ENCODE data around the gene LMNB1.
"Not testable (repeated sequence)": the region's sequence is repeated elsewhere in the genome, so short reads cannot be mapped to it uniquely, and the experiment has no call there.

The LMNB1 gene

DNA sequence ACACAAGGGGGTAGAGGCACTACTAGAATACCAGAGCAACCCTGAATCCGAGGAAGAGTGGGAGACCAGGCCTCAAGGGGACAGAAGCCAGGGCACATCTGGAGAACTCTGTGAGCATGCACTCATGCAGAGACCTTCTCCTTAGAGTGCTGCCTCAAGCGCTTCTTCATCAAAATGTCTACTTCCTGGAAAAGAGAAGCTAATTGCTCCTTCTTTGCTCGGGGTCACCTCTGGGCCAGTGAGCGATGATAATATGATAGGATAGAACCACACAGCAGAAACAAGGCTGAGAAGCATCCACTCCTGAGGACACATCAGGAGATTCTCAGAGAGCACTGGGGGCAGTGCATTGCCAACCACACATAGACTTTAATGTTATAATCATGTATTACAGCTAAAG is 23.7 kb upstream of the LMNB1 start:
- H3K27ac ChIP-seq (ENCODE audit: low read depth, low read length): no peak overlapping the region
- no peaks in the 10 kb centered on the region for H3K79me2 ChIP-seq (ENCODE audit: control insufficient read depth, insufficient read depth, low read length, unreplicated experiment)
- H2AFZ ChIP-seq (ENCODE audit: low read length, unreplicated experiment): no peak overlapping the region
- H3K27me3 ChIP-seq (ENCODE audit: insufficient read depth, low read length): no peaks in the 10 kb centered on the region
- H3K36me3 ChIP-seq (ENCODE audit: insufficient read depth, low read length): no peaks in the 10 kb centered on the region
- H3K4me3 ChIP-seq (ENCODE audit: low read depth, low read length): no peak overlapping the region
- H3K4me1 ChIP-seq (ENCODE audit: control insufficient read depth, insufficient read depth, low read length, unreplicated experiment): peaks cover 3% of the 10 kb centered on the region

DNA sequence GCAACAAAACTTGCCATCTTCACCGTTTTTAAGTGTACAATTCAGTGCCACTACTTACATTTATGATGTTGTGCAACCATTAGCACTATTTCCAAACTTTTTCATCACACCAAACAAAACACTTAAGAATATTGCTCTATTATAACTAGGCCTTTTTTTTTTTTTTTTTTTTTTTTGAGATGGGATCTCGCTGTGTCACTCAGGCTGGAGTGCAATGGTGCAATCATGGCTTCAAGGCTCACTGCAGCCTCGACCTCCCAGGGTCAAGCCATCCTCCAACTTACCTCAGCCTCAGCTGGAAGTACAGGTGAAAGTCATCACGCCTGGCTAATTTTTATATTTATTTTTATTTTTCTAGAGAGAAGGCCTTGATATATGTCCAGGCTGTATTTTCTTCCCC is 22.3 kb upstream of the LMNB1 start:
- H3K27ac ChIP-seq (ENCODE audit: low read depth, low read length): no peak overlapping the region
- no peak overlapping the region for H3K4me3 ChIP-seq (ENCODE audit: low read depth, low read length)
- H3K79me2 ChIP-seq (ENCODE audit: control insufficient read depth, insufficient read depth, low read length, unreplicated experiment): no peaks in the 10 kb centered on the region
- H3K27me3 ChIP-seq (ENCODE audit: insufficient read depth, low read length): no peaks in the 10 kb centered on the region
- H3K4me1 ChIP-seq (ENCODE audit: control insufficient read depth, insufficient read depth, low read length, unreplicated experiment): no peaks in the 10 kb centered on the region
- no peaks in the 10 kb centered on the region for H3K36me3 ChIP-seq (ENCODE audit: insufficient read depth, low read length)
- no peak overlapping the region for H2AFZ ChIP-seq (ENCODE audit: low read length, unreplicated experiment)

DNA sequence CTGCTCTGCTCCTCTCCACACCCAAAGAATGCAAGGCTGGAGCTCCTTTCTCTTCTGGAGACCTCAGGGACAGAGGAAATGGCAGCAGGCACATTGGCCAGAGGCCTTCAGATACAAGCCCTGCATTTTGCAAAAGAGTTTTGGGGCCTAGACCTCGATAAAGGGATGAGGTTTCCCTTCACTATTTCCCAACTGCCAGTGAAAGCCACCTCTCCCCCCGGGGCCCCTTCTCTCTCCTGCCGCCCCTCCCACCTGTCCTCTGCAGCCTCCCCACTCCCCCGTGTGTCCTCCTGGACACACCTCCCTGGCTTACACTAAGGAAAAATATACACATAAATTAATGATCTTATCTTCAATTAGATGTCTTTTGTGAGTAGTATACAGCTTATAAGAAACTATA is 21.3 kb upstream of the LMNB1 start:
- H3K4me3 ChIP-seq (ENCODE audit: low read depth, low read length): no peak overlapping the region
- H3K36me3 ChIP-seq (ENCODE audit: insufficient read depth, low read length): no peaks in the 10 kb centered on the region
- no peaks in the 10 kb centered on the region for H3K4me1 ChIP-seq (ENCODE audit: control insufficient read depth, insufficient read depth, low read length, unreplicated experiment)
- H3K27ac ChIP-seq (ENCODE audit: low read depth, low read length): no peak overlapping the region
- H3K79me2 ChIP-seq (ENCODE audit: control insufficient read depth, insufficient read depth, low read length, unreplicated experiment): no peaks in the 10 kb centered on the region
- H3K27me3 ChIP-seq (ENCODE audit: insufficient read depth, low read length): no peaks in the 10 kb centered on the region
- H2AFZ ChIP-seq (ENCODE audit: low read length, unreplicated experiment): no peak overlapping the region

DNA sequence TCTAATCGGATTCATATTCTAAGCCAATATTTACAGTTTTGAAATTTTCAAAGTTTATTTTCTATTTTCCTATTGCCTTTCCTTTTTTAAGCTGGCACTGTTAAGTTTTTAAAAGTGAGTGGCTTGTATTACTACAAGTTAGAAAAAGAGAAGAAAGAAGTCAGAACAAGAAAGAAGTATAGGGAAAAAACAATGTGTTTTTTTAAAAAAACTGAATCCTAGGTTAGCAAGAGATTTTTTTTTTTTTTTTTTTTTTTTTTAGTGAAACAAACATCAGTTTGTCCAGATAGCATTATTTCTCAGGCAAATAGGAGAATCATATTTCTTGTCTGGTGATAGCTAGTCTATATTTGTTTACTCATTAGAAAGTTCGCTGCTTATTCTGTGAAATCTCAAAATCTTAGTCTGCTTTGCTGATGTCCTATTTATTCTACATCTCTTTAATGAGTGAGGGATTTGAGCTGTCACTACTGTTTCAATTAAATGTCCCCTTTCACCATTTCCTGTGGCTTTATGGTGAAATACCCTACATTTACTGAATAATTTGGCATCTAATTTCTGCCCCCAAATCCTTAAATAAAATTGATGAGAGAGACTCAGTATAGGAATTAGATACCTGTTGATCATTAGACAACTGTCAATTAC is 19.1 kb upstream of the LMNB1 start:
- H2AFZ ChIP-seq (ENCODE audit: low read length, unreplicated experiment): no peak overlapping the region
- no peaks in the 10 kb centered on the region for H3K36me3 ChIP-seq (ENCODE audit: insufficient read depth, low read length)
- H3K4me3 ChIP-seq (ENCODE audit: low read depth, low read length): no peak overlapping the region
- no peaks in the 10 kb centered on the region for H3K27me3 ChIP-seq (ENCODE audit: insufficient read depth, low read length)
- no peaks in the 10 kb centered on the region for H3K79me2 ChIP-seq (ENCODE audit: control insufficient read depth, insufficient read depth, low read length, unreplicated experiment)
- H3K4me1 ChIP-seq (ENCODE audit: control insufficient read depth, insufficient read depth, low read length, unreplicated experiment): no peaks in the 10 kb centered on the region
- H3K27ac ChIP-seq (ENCODE audit: low read depth, low read length): no peak overlapping the region

DNA sequence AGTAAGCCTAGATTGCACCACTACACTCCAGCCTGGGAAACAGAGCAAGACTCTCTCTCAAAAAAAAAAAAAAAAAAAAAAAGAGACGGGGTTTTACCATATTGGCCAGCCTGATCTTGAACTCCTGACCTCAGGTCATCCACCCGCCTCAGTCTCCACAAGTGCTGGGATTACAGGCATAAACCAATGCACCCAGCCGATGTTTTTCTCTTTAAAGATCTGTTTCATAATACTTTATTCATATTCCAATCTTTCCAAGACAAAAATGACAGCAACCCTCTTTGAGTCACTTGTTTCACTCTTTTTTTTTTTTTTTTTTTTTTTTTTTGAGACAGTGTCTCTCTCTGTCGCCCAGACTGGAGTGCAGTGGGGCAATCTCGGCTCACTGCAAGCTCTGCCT is 13.6 kb upstream of the LMNB1 start:
- Histone ChIP-seq H3K79me2 (ENCODE audit: control insufficient read depth, insufficient read depth, low read length, unreplicated experiment) (no peaks in the 10 kb centered on the region), H3K4me3 (ENCODE audit: low read depth, low read length) (no peak overlapping the region), H3K27ac (ENCODE audit: low read depth, low read length) (no peak overlapping the region), H3K27me3 (ENCODE audit: insufficient read depth, low read length) (no peaks in the 10 kb centered on the region), H2AFZ (ENCODE audit: low read length, unreplicated experiment) (no peak overlapping the region), H3K4me1 (ENCODE audit: control insufficient read depth, insufficient read depth, low read length, unreplicated experiment) (no peaks in the 10 kb centered on the region), H3K36me3 (ENCODE audit: insufficient read depth, low read length) (no peaks in the 10 kb centered on the region)

DNA sequence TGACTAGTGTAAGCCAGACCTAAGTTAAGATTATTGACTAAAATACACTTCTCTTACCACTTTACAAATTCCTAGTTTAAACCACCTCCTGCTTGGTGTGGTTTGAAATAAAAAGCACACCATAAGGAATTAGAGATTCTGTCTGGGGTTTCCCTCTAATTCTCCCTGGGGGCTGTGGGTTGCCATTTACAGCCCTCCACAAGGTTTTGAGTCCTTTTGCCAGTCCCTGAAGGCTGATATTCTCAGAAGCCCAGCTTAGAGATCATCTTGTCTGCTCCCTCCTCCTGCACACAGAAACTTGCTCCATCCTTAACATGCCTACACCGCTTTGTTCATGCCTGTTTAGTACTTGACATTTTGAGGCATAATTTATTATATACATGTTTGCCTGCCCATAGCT is 7.2 kb upstream of the LMNB1 start:
- no peak overlapping the region for H3K27ac ChIP-seq (ENCODE audit: low read depth, low read length)
- no peaks in the 10 kb centered on the region for H3K36me3 ChIP-seq (ENCODE audit: insufficient read depth, low read length)
- H3K79me2 ChIP-seq (ENCODE audit: control insufficient read depth, insufficient read depth, low read length, unreplicated experiment): no peaks in the 10 kb centered on the region
- no peak overlapping the region for H3K4me3 ChIP-seq (ENCODE audit: low read depth, low read length)
- no peak overlapping the region for H2AFZ ChIP-seq (ENCODE audit: low read length, unreplicated experiment)
- no peaks in the 10 kb centered on the region for H3K4me1 ChIP-seq (ENCODE audit: control insufficient read depth, insufficient read depth, low read length, unreplicated experiment)
- no peaks in the 10 kb centered on the region for H3K27me3 ChIP-seq (ENCODE audit: insufficient read depth, low read length)

DNA sequence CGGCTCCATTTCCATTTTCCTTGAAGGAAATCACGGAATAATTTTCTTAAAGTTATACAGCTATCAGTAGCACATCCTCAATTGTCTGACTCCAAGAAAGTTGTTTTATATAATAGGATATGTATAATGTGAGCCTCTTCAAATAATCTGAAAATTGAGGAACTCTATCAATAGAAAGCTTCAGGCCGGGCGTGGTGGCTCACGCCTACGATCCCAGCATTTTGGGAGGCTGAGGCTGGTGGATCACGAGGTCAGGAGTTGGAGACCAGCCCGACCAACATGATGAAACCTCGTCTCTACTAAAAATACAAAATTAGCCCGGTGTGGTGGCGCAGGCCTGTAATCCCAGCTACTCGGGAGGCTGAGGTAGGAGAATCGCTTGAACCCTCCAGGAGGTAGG is 3.4 kb upstream of the LMNB1 start:
- H3K36me3 ChIP-seq (ENCODE audit: insufficient read depth, low read length); H3K27ac ChIP-seq (ENCODE audit: low read depth, low read length); H3K4me1 ChIP-seq (ENCODE audit: control insufficient read depth, insufficient read depth, low read length, unreplicated experiment); H3K4me3 ChIP-seq (ENCODE audit: low read depth, low read length); H3K27me3 ChIP-seq (ENCODE audit: insufficient read depth, low read length); H2AFZ ChIP-seq (ENCODE audit: low read length, unreplicated experiment): not testable (repeated sequence)
- H3K79me2 ChIP-seq (ENCODE audit: control insufficient read depth, insufficient read depth, low read length, unreplicated experiment): peaks cover 10% of the 10 kb centered on the region

DNA sequence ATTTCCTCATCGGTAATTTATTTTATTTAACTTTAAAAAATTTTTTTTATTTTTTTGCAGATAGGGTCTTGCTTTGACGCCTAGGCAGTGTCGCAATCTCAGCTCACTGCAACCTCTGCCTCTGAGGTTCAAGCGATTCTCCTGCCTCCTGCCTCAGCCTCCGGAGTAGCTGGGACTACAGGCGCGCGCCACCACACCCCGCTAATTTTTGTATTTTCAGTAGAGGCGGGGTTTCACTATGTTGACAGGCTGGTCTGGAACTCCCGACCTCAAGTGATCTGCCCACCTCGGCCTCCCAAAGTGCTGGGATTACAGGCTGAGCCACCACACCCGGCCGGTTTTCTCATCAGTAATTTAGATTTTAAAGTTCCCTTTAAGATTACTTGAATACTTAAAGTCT is 2.3 kb upstream of the LMNB1 start:
- not testable (repeated sequence) for H3K4me3 ChIP-seq (ENCODE audit: low read depth, low read length); H3K27me3 ChIP-seq (ENCODE audit: insufficient read depth, low read length); H2AFZ ChIP-seq (ENCODE audit: low read length, unreplicated experiment); H3K4me1 ChIP-seq (ENCODE audit: control insufficient read depth, insufficient read depth, low read length, unreplicated experiment); H3K36me3 ChIP-seq (ENCODE audit: insufficient read depth, low read length); H3K27ac ChIP-seq (ENCODE audit: low read depth, low read length)
- H3K79me2 ChIP-seq (ENCODE audit: control insufficient read depth, insufficient read depth, low read length, unreplicated experiment): peaks cover 21% of the 10 kb centered on the region

DNA sequence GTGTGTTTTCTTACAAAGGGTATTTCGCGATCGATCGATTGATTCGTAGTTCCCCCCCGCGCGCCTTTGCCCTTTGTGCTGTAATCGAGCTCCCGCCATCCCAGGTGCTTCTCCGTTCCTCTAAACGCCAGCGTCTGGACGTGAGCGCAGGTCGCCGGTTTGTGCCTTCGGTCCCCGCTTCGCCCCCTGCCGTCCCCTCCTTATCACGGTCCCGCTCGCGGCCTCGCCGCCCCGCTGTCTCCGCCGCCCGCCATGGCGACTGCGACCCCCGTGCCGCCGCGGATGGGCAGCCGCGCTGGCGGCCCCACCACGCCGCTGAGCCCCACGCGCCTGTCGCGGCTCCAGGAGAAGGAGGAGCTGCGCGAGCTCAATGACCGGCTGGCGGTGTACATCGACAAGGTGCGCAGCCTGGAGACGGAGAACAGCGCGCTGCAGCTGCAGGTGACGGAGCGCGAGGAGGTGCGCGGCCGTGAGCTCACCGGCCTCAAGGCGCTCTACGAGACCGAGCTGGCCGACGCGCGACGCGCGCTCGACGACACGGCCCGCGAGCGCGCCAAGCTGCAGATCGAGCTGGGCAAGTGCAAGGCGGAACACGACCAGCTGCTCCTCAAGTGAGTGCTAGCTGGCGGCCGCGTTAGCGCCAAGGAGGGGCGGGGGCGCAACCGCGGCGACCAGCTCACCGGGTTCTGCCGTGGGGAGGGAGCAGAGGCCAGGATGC is 480 bp downstream of the LMNB1 start:
- H3K4me3 ChIP-seq (ENCODE audit: low read depth, low read length): peak overlapping the region; percentile 91
- no peaks in the 10 kb centered on the region for H3K36me3 ChIP-seq (ENCODE audit: insufficient read depth, low read length)
- peaks cover 49% of the 10 kb centered on the region for H3K79me2 ChIP-seq (ENCODE audit: control insufficient read depth, insufficient read depth, low read length, unreplicated experiment)
- H3K27me3 ChIP-seq (ENCODE audit: insufficient read depth, low read length): no peaks in the 10 kb centered on the region
- peak overlapping the region; percentile 70 for H3K27ac ChIP-seq (ENCODE audit: low read depth, low read length)
- H3K4me1 ChIP-seq (ENCODE audit: control insufficient read depth, insufficient read depth, low read length, unreplicated experiment): peaks cover 15% of the 10 kb centered on the region
- peak overlapping the region; percentile 83 for H2AFZ ChIP-seq (ENCODE audit: low read length, unreplicated experiment)

DNA sequence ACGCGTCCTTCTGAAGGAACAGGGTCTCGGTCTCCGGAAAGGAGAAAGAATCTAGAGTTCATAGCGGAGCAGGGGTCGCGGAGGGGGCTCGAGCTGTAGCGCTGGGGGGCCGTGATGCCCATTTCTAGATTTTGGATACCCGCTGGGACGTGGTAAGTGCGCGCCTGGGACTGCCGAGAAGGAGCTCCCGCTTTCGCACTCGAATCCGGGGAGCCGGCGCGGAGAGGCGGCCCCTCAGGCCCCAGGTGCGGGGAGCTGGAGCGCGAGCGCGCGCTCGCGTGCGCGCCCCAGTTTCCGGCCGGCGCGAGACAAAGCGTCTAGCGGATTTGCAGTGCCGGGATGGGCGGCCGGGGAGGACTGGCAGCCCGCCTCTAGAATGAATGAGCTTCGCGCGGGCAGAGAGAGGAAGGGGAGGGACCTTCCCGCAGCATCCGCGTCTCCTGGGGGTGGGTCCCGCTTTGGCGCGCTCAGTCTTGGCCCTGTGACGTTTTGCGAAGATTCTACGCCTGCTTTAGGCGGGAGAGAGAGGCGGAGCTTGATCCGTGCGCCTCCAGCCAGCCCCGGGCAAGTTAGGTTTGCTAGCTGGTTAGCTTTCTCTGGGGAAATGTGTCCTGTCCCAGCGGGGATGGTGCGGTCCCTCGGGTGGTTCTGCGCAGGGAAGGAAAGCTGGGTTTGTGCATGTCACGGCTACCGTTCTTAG is 1.2 kb downstream of the LMNB1 start:
- Histone ChIP-seq H3K27me3 (ENCODE audit: insufficient read depth, low read length) (no peaks in the 10 kb centered on the region), H3K4me1 (ENCODE audit: control insufficient read depth, insufficient read depth, low read length, unreplicated experiment) (peaks cover 15% of the 10 kb centered on the region), H3K4me3 (ENCODE audit: low read depth, low read length) (peak overlapping the region; percentile 91), H3K79me2 (ENCODE audit: control insufficient read depth, insufficient read depth, low read length, unreplicated experiment) (peaks cover 56% of the 10 kb centered on the region), H2AFZ (ENCODE audit: low read length, unreplicated experiment) (peak overlapping the region; percentile 69), H3K36me3 (ENCODE audit: insufficient read depth, low read length) (no peaks in the 10 kb centered on the region), H3K27ac (ENCODE audit: low read depth, low read length) (peak overlapping the region; percentile 70)
